ENCODE data around the gene KNDC1.
A peak's percentile ranks its signal among the peaks of the same experiment; 100 is the strongest.

KNDC1 gene

GRCh38 chr10:133274751-133275683 is 115.0 kb downstream of the KNDC1 start:
- no peaks in the 10 kb centered on the region for H3K27me3 ChIP-seq (ENCODE audit: insufficient read depth, low read length)
- H3K4me2 ChIP-seq (ENCODE audit: low read length): no peak overlapping the region
- H3K27ac ChIP-seq (ENCODE audit: low read depth, low read length, poor library complexity, severe bottlenecking): no peak overlapping the region
- no peak overlapping the region for H3K9ac ChIP-seq (ENCODE audit: low read length)
- TF ChIP-seq EZH2 (IDR thresholded peaks at IDR 0.05; ENCODE audit: borderline replicate concordance, low read length): no peak
- TF ChIP-seq CTCF (IDR thresholded peaks at IDR 0.05; ENCODE audit: low read length): no peak
- H3K4me1 ChIP-seq (ENCODE audit: insufficient read depth, low read length, severe bottlenecking): peaks cover 13% of the 10 kb centered on the region
- no peaks in the 10 kb centered on the region for H3K9me3 ChIP-seq (ENCODE audit: low read length)
- no peaks in the 10 kb centered on the region for H3K79me2 ChIP-seq (ENCODE audit: insufficient read depth, low read length)
- H2AFZ ChIP-seq (ENCODE audit: low read length): no peak overlapping the region
- no peaks in the 10 kb centered on the region for H3F3A ChIP-seq (ENCODE audit: insufficient read depth, low read length)
- H3K9me2 ChIP-seq (ENCODE audit: low read depth, low read length): no peaks in the 10 kb centered on the region
- no peak overlapping the region for H3K4me3 ChIP-seq (ENCODE audit: low read depth, low read length, poor library complexity, severe bottlenecking)
- no peaks in the 10 kb centered on the region for H4K20me1 ChIP-seq (ENCODE audit: insufficient read depth, low read length)
- peaks cover 11% of the 10 kb centered on the region; the same call in 1 of the 2 replicates for H3K36me3 ChIP-seq (ENCODE audit: insufficient read depth, low read length)

- peaks cover 11% of the 10 kb centered on the region; the same call in 1 of the 2 replicates for H3K36me3 ChIP-seq (ENCODE audit: insufficient read depth, low read length)
- H4K20me1 ChIP-seq (ENCODE audit: insufficient read depth, low read length): no peaks in the 10 kb centered on the region
- H3K27ac ChIP-seq (ENCODE audit: low read depth, low read length, poor library complexity, severe bottlenecking): no peak overlapping the region
- H3K27me3 ChIP-seq (ENCODE audit: insufficient read depth, low read length): no peaks in the 10 kb centered on the region
- H3K9me2 ChIP-seq (ENCODE audit: low read depth, low read length): no peaks in the 10 kb centered on the region
- H2AFZ ChIP-seq (ENCODE audit: low read length): no peak overlapping the region
- TF ChIP-seq CTCF (IDR thresholded peaks at IDR 0.05; ENCODE audit: low read length) (peak; percentile 39; the same call in 1 of the 2 replicates), EZH2 (IDR thresholded peaks at IDR 0.05; ENCODE audit: borderline replicate concordance, low read length) (no peak)
- H3F3A ChIP-seq (ENCODE audit: insufficient read depth, low read length): no peaks in the 10 kb centered on the region
- H3K79me2 ChIP-seq (ENCODE audit: insufficient read depth, low read length): no peaks in the 10 kb centered on the region
- H3K9me3 ChIP-seq (ENCODE audit: low read length): no peaks in the 10 kb centered on the region
- H3K4me3 ChIP-seq (ENCODE audit: low read depth, low read length, poor library complexity, severe bottlenecking): no peak overlapping the region
- H3K4me2 ChIP-seq (ENCODE audit: low read length): no peak overlapping the region
- peaks cover 13% of the 10 kb centered on the region for H3K4me1 ChIP-seq (ENCODE audit: insufficient read depth, low read length, severe bottlenecking)
- H3K9ac ChIP-seq (ENCODE audit: low read length): no peak overlapping the region
Measured at GRCh38 chr10:133275684-133276092, 115.7 kb downstream of the KNDC1 start.
